Vagina (tissue), 2 donors: Measurements from ENCODE around the gene CELSR3.

Experiments
- POLR2A ChIP-seq, 2 donors: fragments of 450-650 bp; IDR thresholded peaks; one replicate each; pipeline ENCODE4 v1.6.1; 2017; ENCODE audit warnings: antibody characterized with exemption in 2 of 2, mild to moderate bottlenecking in 2 of 2, moderate library complexity in 2 of 2
- POLR2AphosphoS5 ChIP-seq, 2 donors: sonication (generic); formaldehyde crosslinking; IDR thresholded peaks; one replicate each; pipeline ENCODE4 v1.9.0; 2017; ENCODE audit warnings: antibody characterized with exemption in 2 of 2, mild to moderate bottlenecking in 2 of 2, low read depth in 1 of 2; ENCODE audit not compliant: insufficient read depth in 1 of 2
- TF ChIP-seq, protein P1 (sequence below), 3 experiments: fragments of 450-650 bp in 2 of 3; fragments of 200-600 bp in 1 of 3; sonication (generic) in 1 of 3; IDR thresholded peaks; one replicate each; pipeline ENCODE4 v1.5.1; 2017 to 2019; ENCODE audit warnings: antibody characterized with exemption in 3 of 3, mild to moderate bottlenecking in 2 of 3, moderate library complexity in 2 of 3

DNA sequence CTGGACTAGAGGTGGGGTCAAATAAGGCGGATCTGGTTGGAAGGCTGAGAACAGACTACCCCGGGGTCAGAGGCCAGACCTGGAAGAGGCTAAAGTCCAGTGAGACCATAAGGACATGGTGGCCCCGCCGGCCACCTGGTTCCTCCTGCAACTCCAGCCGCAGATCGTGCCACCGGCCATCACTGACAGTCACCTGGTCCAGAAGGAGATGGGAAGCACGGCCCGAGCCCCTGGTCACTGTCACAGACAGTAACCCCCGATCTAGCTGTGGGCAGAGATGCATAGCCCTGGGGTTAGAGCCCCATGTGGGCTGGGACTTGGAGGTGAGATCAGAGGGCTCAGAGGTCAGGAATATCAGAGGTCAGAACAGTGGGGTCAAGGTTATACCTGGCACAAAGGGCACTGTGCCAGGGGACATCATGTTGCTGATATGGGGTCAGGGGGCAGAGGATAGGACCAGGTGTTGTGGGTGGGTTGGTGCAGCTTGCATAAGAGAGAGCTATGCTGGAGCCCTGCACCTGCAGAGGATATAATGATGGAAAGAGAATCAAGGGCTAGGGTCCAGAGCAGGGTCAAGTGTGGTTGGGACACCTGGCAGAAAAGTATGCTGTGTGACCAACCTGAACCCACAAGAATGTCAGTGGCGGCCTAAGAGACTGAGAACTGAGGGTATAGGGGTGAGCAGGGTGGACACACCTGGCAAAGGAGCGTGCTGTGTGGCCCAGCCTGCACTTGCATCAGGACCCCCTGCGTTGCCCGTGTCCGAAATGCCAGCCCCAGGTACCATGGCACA lies 9.6 kb downstream of the CELSR3 start:
- no peak for TF ChIP-seq POLR2AphosphoS5 (IDR thresholded peaks at IDR 0.05; ENCODE audit: insufficient read depth in 1 of 2, low read depth in 1 of 2)
- TF ChIP-seq, protein P1, sequence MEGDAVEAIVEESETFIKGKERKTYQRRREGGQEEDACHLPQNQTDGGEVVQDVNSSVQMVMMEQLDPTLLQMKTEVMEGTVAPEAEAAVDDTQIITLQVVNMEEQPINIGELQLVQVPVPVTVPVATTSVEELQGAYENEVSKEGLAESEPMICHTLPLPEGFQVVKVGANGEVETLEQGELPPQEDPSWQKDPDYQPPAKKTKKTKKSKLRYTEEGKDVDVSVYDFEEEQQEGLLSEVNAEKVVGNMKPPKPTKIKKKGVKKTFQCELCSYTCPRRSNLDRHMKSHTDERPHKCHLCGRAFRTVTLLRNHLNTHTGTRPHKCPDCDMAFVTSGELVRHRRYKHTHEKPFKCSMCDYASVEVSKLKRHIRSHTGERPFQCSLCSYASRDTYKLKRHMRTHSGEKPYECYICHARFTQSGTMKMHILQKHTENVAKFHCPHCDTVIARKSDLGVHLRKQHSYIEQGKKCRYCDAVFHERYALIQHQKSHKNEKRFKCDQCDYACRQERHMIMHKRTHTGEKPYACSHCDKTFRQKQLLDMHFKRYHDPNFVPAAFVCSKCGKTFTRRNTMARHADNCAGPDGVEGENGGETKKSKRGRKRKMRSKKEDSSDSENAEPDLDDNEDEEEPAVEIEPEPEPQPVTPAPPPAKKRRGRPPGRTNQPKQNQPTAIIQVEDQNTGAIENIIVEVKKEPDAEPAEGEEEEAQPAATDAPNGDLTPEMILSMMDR (IDR thresholded peaks at IDR 0.05) = no peak
- no peak for TF ChIP-seq POLR2A (IDR thresholded peaks at IDR 0.05)
